ENCODE data around the gene KRTAP10-10. TPM values are rescaled to one million over a fixed set of nuclear protein-coding genes. Genes with fewer than 3 reads are reported as not detected.
"Not testable (repeated sequence)": the region's sequence is repeated elsewhere in the genome, so short reads cannot be mapped to it uniquely, and the experiment has no call there.

KRTAP10-10 gene
- not detected in 2 replicates for total RNA-seq (2012; rRNA removed)

- no peak within 1 kb of the TSS for H3K4me3 ChIP-seq (ENCODE audit: low read length)
- peaks cover 5% of the 10 kb centered on the region for H3K9me3 ChIP-seq (replicated peaks; ENCODE audit: low read length)
- no peak within 1 kb of the TSS for H3K4me2 ChIP-seq (ENCODE audit: low read length)
- no peaks in the 10 kb centered on the region for H3K4me1 ChIP-seq (ENCODE audit: control insufficient read depth, insufficient read depth, low read length)
- peaks cover 29% of the 10 kb centered on the region for H3K27me3 ChIP-seq (ENCODE audit: control insufficient read depth, insufficient read depth, low read length)
- H3K36me3 ChIP-seq (ENCODE audit: insufficient read depth, low read length) = no peaks in the 10 kb centered on the region
- no peak within 1 kb of the TSS for H3K9ac ChIP-seq (ENCODE audit: low read depth, low read length)
Observed at GRCh38 chr21:44637018-44637850, at the start of gene KRTAP10-10. TSS of gene KRTAP10-10 (plus strand) at chr21:44637356. CDS start at chr21:44637418, 62 bp downstream.

GRCh38 chr21:44589094-44589493, 48.1 kb upstream of the KRTAP10-10 start:
- Histone ChIP-seq H3K27me3 (ENCODE audit: control insufficient read depth, insufficient read depth, low read length) (peaks cover 55% of the 10 kb centered on the region), H3K9ac (ENCODE audit: low read depth, low read length) (no peak overlapping the region), H3K4me1 (ENCODE audit: control insufficient read depth, insufficient read depth, low read length) (peaks cover 5% of the 10 kb centered on the region), H3K36me3 (ENCODE audit: insufficient read depth, low read length) (no peaks in the 10 kb centered on the region), H3K9me3 (replicated peaks; ENCODE audit: low read length) (no peaks in the 10 kb centered on the region), H3K4me2 (ENCODE audit: low read length) (no peak overlapping the region), H3K4me3 (ENCODE audit: low read length) (no peak overlapping the region)

- Histone ChIP-seq H3K4me1 (ENCODE audit: control insufficient read depth, insufficient read depth, low read length) (peaks cover 5% of the 10 kb centered on the region), H3K9ac (ENCODE audit: low read depth, low read length) (no peak overlapping the region), H3K9me3 (replicated peaks; ENCODE audit: low read length) (no peaks in the 10 kb centered on the region), H3K4me2 (ENCODE audit: low read length) (no peak overlapping the region), H3K27me3 (ENCODE audit: control insufficient read depth, insufficient read depth, low read length) (peaks cover 54% of the 10 kb centered on the region), H3K36me3 (ENCODE audit: insufficient read depth, low read length) (no peaks in the 10 kb centered on the region), H3K4me3 (ENCODE audit: low read length) (no peak overlapping the region)
Observed at GRCh38 chr21:44589586-44590305, 47.4 kb upstream of the KRTAP10-10 start.

GRCh38 chr21:44590311-44590721, 46.8 kb upstream of the KRTAP10-10 start:
- Histone ChIP-seq H3K9me3 (replicated peaks; ENCODE audit: low read length) (no peaks in the 10 kb centered on the region), H3K4me3 (ENCODE audit: low read length) (no peak overlapping the region), H3K27me3 (ENCODE audit: control insufficient read depth, insufficient read depth, low read length) (peaks cover 54% of the 10 kb centered on the region), H3K36me3 (ENCODE audit: insufficient read depth, low read length) (no peaks in the 10 kb centered on the region), H3K4me2 (ENCODE audit: low read length) (no peak overlapping the region), H3K4me1 (ENCODE audit: control insufficient read depth, insufficient read depth, low read length) (peaks cover 5% of the 10 kb centered on the region), H3K9ac (ENCODE audit: low read depth, low read length) (no peak overlapping the region)

- not testable (repeated sequence) for H3K4me1 ChIP-seq (ENCODE audit: control insufficient read depth, insufficient read depth, low read length); H3K36me3 ChIP-seq (ENCODE audit: insufficient read depth, low read length); H3K9ac ChIP-seq (ENCODE audit: low read depth, low read length)
Observed at GRCh38 chr21:44590897-44591800, 46.0 kb upstream of the KRTAP10-10 start.

GRCh38 chr21:44591801-44592130, 45.4 kb upstream of the KRTAP10-10 start:
- H3K4me2 ChIP-seq (ENCODE audit: low read length); H3K4me1 ChIP-seq (ENCODE audit: control insufficient read depth, insufficient read depth, low read length); H3K9me3 ChIP-seq (replicated peaks; ENCODE audit: low read length); H3K9ac ChIP-seq (ENCODE audit: low read depth, low read length); H3K36me3 ChIP-seq (ENCODE audit: insufficient read depth, low read length); H3K4me3 ChIP-seq (ENCODE audit: low read length): not testable (repeated sequence)
- peaks cover 60% of the 10 kb centered on the region for H3K27me3 ChIP-seq (ENCODE audit: control insufficient read depth, insufficient read depth, low read length)

More at GRCh38 chr21:44590897-44591800, 46.0 kb upstream of the KRTAP10-10 start:
- H3K4me2 ChIP-seq (ENCODE audit: low read length); H3K4me3 ChIP-seq (ENCODE audit: low read length); H3K9me3 ChIP-seq (replicated peaks; ENCODE audit: low read length): not testable (repeated sequence)
- peaks cover 54% of the 10 kb centered on the region for H3K27me3 ChIP-seq (ENCODE audit: control insufficient read depth, insufficient read depth, low read length)

- no peaks in the 10 kb centered on the region for H3K36me3 ChIP-seq (ENCODE audit: insufficient read depth, low read length)
- peaks cover 61% of the 10 kb centered on the region for H3K27me3 ChIP-seq (ENCODE audit: control insufficient read depth, insufficient read depth, low read length)
- H3K4me2 ChIP-seq (ENCODE audit: low read length) = peak within 1 kb of the TSS; percentile 32
- H3K4me3 ChIP-seq (ENCODE audit: low read length) = no peak within 1 kb of the TSS
- no peaks in the 10 kb centered on the region for H3K9me3 ChIP-seq (replicated peaks; ENCODE audit: low read length)
- H3K9ac ChIP-seq (ENCODE audit: low read depth, low read length) = no peak within 1 kb of the TSS
- H3K4me1 ChIP-seq (ENCODE audit: control insufficient read depth, insufficient read depth, low read length) = peaks cover 5% of the 10 kb centered on the region
Observed at GRCh38 chr21:44592446-44593311, 44.5 kb upstream of the KRTAP10-10 start, which contains the start of gene KRTAP10-6. TSS of gene KRTAP10-6 (minus strand) at chr21:44592505. CDS start at chr21:44592484, 21 bp downstream.

- no peak overlapping the region for H3K9ac ChIP-seq (ENCODE audit: low read depth, low read length)
- H3K4me1 ChIP-seq (ENCODE audit: control insufficient read depth, insufficient read depth, low read length) = peaks cover 5% of the 10 kb centered on the region
- peak overlapping the region; percentile 32 for H3K4me2 ChIP-seq (ENCODE audit: low read length)
- H3K36me3 ChIP-seq (ENCODE audit: insufficient read depth, low read length) = no peaks in the 10 kb centered on the region
- H3K9me3 ChIP-seq (replicated peaks; ENCODE audit: low read length) = no peaks in the 10 kb centered on the region
- H3K4me3 ChIP-seq (ENCODE audit: low read length) = no peak overlapping the region
- H3K27me3 ChIP-seq (ENCODE audit: control insufficient read depth, insufficient read depth, low read length) = peaks cover 70% of the 10 kb centered on the region
Observed at GRCh38 chr21:44593598-44594405, 43.4 kb upstream of the KRTAP10-10 start.

- Histone ChIP-seq H3K36me3 (ENCODE audit: insufficient read depth, low read length) (no peaks in the 10 kb centered on the region), H3K9me3 (replicated peaks; ENCODE audit: low read length) (no peaks in the 10 kb centered on the region), H3K4me1 (ENCODE audit: control insufficient read depth, insufficient read depth, low read length) (peaks cover 5% of the 10 kb centered on the region), H3K4me3 (ENCODE audit: low read length) (no peak overlapping the region), H3K4me2 (ENCODE audit: low read length) (no peak overlapping the region), H3K9ac (ENCODE audit: low read depth, low read length) (no peak overlapping the region), H3K27me3 (ENCODE audit: control insufficient read depth, insufficient read depth, low read length) (peaks cover 73% of the 10 kb centered on the region)
Observed at GRCh38 chr21:44594406-44594916, 42.7 kb upstream of the KRTAP10-10 start.

GRCh38 chr21:44595524-44595923, 41.6 kb upstream of the KRTAP10-10 start:
- peaks cover 76% of the 10 kb centered on the region for H3K27me3 ChIP-seq (ENCODE audit: control insufficient read depth, insufficient read depth, low read length)
- no peak overlapping the region for H3K9ac ChIP-seq (ENCODE audit: low read depth, low read length)
- H3K9me3 ChIP-seq (replicated peaks; ENCODE audit: low read length) = no peaks in the 10 kb centered on the region
- no peak overlapping the region for H3K4me3 ChIP-seq (ENCODE audit: low read length)
- H3K4me1 ChIP-seq (ENCODE audit: control insufficient read depth, insufficient read depth, low read length) = peaks cover 5% of the 10 kb centered on the region
- H3K4me2 ChIP-seq (ENCODE audit: low read length) = no peak overlapping the region
- H3K36me3 ChIP-seq (ENCODE audit: insufficient read depth, low read length) = no peaks in the 10 kb centered on the region
